OCI-M2 (cell line): Measurements from ENCODE around the gene FBXO34.

Experiments used
- DNase-seq: peaks from one replicate; lab custom pipeline; 2025; ENCODE audit not compliant: unreplicated experiment; lab: John Stamatoyannopoulos, UW

The FBXO34 gene

DNA sequence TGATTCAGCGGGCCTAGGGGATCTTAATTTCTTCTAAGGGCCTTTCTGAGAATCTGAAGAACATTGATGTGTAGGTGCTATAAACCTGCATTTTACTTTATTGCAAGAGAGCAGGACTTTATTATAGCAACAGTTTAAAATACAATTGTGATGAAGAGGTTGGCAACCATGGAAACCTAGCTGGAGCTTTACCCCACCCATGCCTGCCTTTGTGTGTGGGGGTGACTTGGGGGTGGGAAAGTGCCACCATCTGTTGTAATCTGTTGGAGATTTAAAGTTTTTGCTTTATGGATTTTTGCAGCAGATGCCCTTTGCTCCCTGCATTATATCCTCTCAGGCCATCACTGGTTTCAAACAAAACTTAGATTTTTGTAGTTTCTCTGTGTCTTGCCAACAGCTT, 75.8 kb downstream of the FBXO34 start:
- no peak for DNase-seq

DNA sequence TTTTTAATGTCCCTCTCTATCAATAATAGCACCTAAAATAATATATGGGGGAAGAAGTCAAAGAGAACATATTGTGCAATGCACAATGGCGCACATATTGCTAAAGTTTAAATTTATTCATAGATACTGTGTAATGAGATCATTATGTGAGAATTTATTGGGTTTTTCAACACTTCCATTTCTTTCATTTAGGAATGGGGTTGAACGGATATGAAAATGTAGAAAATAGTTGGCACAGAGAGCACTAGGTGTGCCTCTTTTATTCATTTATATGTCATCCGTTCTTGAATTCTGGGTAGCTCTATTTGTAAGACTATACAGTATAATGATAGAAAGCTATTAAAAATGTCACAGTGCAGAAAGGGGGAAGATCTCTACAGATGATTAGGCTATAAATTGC, 76.5 kb downstream of the FBXO34 start:
- no peak for DNase-seq

DNA sequence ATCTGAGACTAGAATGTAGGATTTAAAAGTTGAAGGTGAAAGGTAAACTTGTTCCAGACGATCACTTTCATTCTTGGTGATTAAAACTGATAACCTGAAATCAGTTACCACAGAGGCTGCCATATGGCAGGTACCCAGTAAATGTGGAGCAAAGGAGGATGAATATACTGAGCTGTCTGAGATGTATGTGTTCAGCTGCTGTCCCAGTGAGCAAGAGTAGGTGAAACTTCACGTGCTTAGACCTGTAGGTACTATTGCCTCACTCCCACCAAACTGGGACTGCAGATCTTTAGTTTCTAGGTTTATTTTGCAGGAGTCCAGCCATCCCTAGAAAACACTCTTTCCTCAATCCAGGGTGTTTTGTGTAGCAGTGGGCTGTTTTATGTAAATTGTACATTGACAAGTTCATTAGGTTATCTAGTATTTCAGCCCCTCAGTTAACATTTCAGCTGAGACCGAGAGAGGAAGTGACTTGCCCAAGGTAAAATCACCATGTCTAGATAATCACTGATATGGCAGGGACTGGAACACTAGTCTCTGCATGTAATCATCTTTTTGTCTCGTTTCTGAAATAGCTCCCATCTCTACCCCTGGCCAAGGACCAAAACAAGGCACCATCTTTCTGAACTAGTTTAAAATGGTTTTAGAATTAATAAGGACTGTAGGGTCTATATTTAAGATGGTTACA, 77.7 kb downstream of the FBXO34 start:
- DNase-seq = no peak

DNA sequence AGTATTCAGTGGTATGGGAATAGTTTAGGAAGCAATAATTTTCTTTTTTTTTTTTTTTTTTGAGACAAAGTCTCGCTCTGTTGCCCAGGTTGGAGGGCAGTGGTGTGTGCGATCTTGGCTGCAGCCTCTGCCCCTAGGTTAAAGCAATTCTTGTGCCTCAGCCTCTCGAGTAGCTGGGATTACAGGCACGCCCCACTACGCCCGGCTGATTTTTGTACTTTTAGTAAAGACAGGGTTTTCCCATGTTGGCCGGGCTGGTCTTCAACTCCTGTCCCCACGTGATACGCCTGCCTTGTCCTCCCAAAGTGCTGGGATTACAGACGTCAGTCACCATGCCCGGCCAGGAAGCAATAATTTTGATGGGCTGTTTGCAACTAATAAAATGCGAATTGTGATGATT, 78.3 kb downstream of the FBXO34 start:
- DNase-seq = no peak

DNA sequence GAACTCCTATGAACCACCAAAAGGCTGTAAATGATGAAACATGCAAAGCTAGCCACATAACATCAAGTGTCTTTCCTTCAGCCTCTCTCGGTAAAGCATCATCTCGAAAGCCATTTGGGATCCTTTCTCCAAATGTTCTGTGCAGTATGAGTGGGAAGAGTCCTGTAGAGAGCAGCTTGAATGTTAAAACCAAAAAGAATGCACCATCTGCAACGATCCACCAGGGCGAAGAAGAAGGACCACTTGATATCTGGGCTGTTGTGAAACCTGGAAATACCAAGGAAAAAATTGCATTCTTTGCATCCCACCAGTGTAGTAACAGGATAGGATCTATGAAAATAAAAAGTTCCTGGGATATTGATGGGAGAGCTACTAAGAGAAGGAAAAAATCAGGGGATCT, 79.2 kb downstream of the FBXO34 start:
- DNase-seq = no peak

DNA sequence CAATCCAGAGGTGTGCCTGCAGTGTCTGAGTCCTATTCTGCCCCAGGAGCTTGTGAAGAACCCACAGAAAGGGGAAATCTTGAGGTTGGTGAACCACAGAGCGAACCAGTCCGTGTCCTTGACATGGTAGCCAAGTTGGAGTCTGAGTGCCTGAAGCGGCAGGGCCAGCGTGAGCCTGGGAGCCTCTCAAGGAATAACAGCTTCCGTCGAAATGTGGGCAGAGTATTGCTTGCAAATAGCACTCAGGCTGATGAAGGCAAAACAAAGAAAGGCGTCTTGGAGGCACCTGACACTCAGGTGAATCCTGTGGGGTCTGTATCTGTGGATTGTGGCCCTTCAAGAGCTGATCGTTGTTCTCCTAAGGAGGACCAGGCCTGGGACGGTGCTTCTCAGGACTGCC, 79.9 kb downstream of the FBXO34 start:
- no peak for DNase-seq

DNA sequence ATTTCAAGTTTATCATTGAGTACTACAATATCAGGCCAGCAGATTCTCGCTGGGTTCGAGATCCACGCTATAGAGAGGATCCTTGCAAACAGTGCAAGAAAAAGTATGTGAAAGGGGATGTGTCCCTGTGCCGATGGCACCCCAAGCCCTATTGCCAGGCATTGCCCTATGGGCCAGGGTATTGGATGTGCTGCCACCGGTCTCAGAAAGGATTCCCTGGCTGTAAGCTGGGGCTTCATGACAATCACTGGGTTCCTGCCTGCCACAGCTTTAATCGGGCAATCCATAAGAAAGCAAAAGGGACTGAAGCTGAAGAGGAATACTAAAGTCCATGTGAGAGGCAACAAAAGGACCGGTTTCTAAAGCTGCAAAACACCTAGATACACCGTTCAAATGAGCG, 81.0 kb downstream of the FBXO34 start:
- no peak for DNase-seq

DNA sequence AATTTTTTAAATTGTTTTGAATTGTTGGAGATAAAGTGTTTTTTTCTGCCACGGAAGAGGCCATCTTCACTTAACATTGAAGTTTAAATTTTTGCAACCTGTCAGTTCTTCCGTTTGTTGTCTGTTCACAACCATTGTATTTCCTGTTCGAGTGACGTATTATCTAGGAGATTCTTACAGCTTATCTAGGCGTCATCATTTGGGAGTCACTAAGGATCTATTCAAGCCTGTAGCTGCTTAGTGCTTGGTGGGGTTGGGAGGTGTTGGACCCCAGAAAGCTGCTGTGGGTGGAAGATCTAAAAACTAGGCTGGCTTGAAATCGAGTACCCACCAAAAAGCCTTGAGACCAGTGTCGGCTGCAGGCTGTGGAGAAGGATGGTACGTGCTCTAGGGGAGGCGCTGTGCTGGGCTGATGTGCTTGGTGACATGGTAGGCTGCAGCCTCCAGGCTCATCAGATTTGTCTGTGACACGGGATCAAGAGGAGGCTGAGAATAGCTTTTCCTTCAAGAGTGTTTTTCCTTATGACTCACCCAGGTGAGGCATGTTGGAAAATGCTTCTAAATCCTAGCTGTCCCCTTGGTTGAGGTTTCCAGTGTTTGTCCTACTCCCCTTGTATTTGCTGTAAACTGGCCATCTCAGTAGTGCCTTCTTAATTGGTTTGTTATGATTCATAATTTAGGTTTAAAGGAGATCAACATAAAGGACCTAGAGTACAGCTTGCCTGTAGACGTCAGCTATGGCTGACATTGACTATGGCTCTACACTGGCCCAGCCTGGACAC, 82.7 kb downstream of the FBXO34 start:
- DNase-seq = no peak

DNA sequence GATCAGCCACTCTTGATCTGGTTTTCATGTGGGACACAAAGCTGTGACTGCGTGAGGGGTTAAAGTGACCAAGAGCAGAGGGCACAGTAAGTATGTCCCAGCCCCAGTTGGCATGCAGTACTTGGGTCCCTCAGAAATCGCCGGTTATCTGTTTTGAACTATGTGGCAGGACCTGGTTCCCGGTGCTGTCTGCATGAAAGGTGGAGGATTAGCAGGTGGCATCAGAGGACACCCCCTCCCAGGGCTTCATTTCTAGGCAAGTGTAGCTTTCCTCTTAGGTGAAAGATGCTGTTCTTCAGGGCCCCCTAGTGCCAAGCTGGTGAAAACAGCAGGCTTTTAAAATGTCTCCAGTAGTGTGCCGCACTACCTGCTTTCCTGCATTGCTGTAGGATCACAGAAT, 83.3 kb downstream of the FBXO34 start:
- no peak for DNase-seq

DNA sequence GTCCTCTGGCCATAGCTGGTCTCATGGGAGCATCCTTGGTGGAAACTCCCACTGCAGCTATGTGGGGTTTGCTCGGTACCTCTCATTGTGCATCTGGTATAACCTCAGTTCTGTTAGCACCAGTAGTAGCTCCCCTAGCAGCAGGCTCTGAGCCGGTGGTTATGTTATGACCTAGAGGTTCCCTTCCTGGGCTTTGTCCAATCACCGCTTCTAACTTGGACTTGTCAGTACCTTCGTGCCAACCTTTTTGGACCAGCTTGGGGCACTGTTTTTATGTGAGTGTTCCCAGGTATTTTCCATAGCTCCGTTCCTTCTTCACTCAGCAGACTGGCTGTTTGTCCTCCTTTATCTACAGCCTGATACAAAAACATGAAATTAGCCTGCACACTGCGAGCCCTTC, 84.7 kb downstream of the FBXO34 start:
- DNase-seq = no peak

DNA sequence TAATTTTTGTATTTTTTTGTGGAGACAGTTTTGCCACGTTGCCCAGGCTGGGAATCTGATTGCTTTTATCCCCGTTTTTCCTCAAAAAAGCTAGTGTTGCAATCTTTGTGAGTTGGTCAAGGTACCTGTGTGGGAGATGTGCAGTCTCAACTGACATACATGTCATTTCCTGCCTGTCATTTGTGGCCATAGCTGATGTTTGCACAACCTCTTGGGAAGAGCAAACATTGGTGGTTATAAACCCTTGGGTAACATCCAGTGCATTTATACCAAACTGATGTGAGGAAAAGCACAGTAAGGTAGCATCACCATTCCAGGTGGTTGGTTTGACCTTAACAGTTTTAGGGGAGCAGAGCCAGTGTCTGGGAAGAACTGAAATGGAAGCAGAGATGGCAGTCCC, 85.7 kb downstream of the FBXO34 start:
- DNase-seq = no peak

DNA sequence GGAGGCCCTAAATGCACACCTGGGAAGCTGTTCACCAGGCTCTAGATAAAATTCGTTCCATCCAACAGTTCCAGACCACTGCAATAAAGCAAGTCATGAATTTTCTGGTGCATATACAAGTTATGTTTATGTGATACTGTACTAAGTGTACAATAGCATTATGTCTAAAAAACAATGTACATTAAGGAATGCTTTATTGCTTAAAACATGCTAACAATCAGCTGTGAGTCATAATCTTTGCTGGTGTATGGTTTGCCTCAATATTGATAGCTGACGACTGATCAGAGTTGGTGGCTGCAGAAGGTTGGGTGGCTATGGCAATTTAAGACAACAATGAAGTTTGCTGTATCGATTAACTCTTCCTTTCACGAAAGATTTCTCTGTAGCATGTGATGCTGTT, 88.1 kb downstream of the FBXO34 start:
- no peak for DNase-seq

DNA sequence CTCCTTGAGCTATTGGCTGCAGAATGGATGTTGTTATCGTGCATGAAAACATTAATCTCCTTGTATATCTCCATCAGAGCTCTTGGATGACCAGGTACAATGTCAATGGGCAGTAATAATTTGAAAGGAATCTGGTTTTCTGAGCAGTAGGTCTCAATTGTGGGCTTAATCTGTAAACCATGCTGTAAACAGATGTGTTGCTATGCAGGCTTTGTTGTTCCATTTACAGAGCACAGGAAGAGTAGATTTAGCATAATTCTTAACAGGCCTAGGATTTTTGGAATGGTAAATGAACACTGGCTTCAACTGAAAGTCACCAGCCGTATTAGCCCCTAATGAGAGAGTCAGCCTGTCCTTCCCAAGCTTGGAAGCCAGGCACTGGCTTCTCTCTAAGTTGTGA, 90.0 kb downstream of the FBXO34 start:
- DNase-seq = no peak

DNA sequence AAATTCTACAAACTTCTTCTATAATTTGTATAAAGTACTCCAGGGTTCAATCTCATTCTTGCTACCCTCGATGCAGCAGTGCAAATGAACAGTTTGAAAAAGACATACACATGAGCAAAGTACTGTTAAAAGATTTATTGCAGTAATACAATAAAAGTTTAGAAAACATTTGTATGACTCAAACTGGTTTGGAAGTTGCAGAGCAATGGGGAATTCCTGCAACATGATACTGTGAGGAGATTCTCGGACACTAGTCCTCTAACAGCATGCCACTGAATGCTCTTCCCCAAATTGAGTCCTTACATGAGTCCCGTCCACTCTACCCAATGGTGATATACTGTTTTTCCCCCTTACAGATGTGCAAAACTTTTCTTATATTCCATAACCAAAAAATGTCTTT, 95.0 kb downstream of the FBXO34 start:
- no peak for DNase-seq

DNA sequence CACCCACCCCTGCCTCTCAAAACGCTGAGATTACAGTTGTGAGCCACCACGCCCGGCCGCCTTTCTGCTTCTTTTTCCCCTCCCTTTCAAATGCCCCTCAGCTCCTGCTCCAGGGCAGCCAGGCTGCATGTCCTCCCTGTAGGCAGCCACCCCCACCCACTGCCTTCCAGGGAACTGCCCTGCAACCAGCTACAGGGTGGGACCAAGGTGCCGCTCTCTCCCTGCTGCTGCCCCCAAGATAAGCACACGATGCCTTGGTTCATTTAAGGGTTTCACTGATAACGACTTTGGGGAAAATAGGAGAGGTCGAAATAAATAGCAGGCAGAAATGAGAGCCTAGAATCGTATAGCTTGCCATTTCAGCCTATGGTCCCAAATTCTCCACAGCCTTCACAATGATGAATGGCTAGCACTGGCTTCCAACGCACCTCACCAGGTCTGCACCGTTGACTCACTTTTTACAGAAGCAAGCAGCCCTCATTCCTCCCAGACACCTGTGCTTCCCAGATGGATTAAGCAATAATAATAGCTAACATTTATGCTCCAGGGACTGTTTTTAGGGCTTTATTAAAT, 99.7 kb downstream of the FBXO34 start:
- no peak for DNase-seq

DNA sequence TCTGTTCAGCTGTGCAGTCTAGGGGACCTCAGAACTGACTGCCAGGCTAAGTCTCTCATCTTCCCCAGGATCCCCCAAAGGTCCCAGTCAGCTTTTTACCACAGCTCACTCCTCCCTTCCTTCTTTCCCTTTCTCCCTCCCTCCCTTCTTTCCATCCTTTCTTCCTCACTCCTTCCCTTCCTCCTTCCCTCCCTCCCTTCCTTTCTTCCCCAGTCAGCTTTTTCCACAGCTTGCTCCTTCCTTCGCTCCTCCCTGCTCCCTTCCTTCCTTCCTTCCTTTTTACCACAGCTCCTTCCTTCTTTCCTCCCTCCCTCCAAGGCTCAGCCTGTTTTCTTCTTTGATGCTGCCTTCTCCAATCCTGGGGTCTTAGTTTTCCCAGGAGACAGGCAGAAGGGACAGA, 101.2 kb downstream of the FBXO34 start:
- DNase-seq = no peak

DNA sequence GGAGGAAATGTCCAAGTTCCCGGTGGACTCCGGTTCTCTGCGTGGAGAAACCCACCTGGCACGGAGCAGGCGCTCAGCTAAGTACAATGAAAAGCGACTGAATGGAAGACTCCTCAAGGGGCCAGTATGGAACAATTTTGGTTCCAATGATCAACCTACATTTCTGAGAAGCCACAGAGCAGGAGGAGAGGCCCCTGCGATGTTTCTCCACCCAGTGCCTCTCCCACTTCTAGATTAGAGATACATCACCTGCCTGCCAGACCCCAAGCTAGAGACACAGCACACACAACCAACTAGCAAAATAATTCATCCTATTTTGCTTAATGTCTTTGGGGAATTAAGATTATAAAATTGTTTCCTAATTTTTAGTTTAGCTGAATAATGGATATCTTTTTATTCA, 101.6 kb downstream of the FBXO34 start:
- DNase-seq = no peak

DNA sequence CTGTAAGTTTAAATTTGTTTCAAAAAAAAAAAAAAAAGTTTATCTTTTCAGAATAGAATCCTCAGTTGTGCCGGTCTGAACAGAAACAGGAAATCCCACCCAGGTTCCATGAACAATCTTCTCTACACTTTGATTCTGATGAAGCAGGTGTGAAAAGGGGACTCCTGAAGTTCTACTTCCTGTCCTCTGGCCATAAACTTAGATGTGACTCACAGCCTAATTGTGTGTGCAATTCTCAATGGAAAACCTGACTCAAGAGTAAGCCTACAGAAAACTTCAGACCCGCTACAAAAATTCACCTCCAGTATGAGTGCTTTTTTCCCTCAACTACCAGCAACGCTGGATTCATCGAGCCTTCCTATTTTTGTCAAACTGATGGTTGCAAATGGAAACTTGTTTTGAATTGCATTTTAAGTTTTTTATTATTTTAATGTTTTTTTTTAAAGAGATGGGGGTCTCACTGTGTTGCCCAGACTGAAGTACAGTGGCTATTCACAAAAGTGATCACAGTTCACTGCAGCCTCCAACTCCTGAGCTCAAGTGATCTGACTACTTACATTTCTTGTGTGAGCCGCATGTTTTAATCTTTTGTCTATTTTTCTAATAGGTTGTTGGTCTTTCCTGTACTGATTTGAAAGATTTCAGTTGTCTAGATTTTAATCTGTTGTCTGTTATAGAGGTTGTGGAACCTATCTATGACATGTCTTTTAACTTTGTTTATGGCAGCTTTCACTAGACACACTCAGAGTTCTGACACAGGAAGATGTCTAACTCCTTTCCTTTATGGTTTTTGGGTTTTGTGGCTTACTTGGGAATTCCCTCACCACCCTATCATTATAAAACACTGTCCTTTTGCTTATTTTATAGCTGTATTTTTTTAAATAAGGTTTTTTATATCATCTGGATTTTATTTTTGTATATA, 102.8 kb downstream of the FBXO34 start:
- no peak for DNase-seq

DNA sequence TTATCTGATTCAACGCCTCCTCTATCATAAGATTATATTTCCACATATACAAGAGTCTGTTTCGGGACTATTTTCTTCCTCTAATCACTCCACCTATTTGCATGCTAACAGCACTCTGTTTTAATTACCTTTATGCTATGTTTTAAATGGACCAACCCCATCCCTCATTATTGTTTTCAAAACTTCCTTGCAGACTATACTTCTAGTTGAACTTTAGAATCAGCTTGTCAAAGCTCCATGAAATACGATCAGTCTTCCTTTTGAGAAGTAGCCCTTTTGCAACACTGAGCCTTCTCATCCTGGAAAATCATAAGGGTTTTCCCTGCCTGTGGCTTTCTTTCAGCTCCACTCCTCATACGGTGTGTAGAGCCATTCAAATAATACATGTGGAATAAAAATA, 103.5 kb downstream of the FBXO34 start:
- DNase-seq = no peak

DNA sequence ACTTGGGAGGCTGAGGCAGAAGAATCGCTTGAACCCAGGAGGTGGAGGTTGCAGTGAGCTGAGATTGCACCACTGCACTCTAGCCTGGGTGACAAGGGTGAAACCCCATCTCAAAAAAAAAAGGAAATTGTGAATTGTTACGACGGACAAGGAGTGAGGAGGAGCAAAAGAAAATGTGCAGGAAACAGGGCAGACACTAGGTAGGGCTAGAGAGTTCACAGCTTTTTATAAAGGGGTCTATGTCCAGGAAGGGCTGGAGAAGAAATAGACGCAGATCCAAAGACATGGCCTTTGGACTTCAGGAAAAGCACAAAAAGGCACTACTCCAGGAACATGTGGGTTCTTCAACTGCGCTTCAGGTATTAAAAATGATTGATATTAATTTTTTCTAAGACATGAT, 106.0 kb downstream of the FBXO34 start:
- no peak for DNase-seq

DNA sequence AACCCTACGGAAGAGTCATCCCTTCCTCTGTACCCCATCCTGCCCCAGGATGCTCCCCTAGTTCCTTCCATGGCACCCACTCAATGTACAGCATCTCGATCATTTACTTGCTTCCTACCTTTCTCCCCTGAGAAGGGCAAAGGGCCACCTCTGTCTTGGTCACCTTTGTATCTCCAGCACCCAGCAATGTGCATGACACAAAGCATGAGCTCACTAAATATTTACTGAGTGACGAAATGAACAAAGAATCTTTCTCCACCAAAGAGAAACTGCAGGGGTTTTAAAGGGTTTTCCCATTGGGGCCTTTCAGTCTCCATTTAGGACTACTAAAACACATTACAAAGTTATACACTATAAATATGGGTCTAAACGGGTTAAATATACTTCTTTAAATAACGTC, 109.8 kb downstream of the FBXO34 start:
- no peak for DNase-seq
